ENCODE data around the gene KPRP. TPM values are rescaled to one million over a fixed set of nuclear protein-coding genes. Genes with fewer than 3 reads are reported as not detected.

KPRP gene
- polyA plus RNA-seq, 1 experiment = not detected

GRCh38 chr1:152786077-152786476, 28.3 kb downstream of the KPRP start, which contains the start of gene LCE1E:
LCE1E (plus strand) TSS chr1:152786257; CDS start chr1:152787300, 1,043 bp downstream.
- TF ChIP-seq CTCF (IDR thresholded peaks at IDR 0.05; ENCODE audit: insufficient read depth, low read depth, low read length) = no peak
- DNase-seq (ENCODE audit: low read depth) = no peak
- POLR2A ChIA-PET = no interaction called here
- Histone ChIP-seq H3K4me3 (ENCODE audit: low read depth, low read length) (no peak within 1 kb of the TSS), H3K36me3 (ENCODE audit: control insufficient read depth, insufficient read depth, low read length) (no peaks in the 10 kb centered on the region), H3K27me3 (ENCODE audit: control insufficient read depth, insufficient read depth, low read length) (no peaks in the 10 kb centered on the region)
- CTCF ChIA-PET = no interaction called here

GRCh38 chr1:152795686-152796085, 37.9 kb downstream of the KPRP start:
- Histone ChIP-seq H3K4me3 (ENCODE audit: low read depth, low read length) (no peak overlapping the region), H3K36me3 (ENCODE audit: control insufficient read depth, insufficient read depth, low read length) (no peaks in the 10 kb centered on the region), H3K27me3 (ENCODE audit: control insufficient read depth, insufficient read depth, low read length) (no peaks in the 10 kb centered on the region)
- POLR2A ChIA-PET = no interaction called here
- CTCF ChIA-PET = interaction anchor here (0.8 kb wide), 1 partner anchor 17 kb away, joined by 3 read pairs; no protein-coding TSS in a partner anchor
- no peak for TF ChIP-seq CTCF (IDR thresholded peaks at IDR 0.05; ENCODE audit: insufficient read depth, low read depth, low read length)
- no peak for DNase-seq (ENCODE audit: low read depth)

GRCh38 chr1:152796421-152796820, 38.6 kb downstream of the KPRP start, which contains the start of gene LCE1D:
LCE1D (plus strand) TSS chr1:152796721; CDS start chr1:152797795, 1,074 bp downstream.
- CTCF ChIA-PET = interaction anchor here (0.6 to 0.8 kb wide), 2 partner anchors 18 to 143 kb away, joined by 3 read pairs; no protein-coding TSS in a partner anchor
- no peaks in the 10 kb centered on the region for H3K27me3 ChIP-seq (ENCODE audit: control insufficient read depth, insufficient read depth, low read length)
- H3K4me3 ChIP-seq (ENCODE audit: low read depth, low read length) = no peak within 1 kb of the TSS
- TF ChIP-seq CTCF (IDR thresholded peaks at IDR 0.05; ENCODE audit: insufficient read depth, low read depth, low read length) = no peak
- POLR2A ChIA-PET = no interaction called here
- DNase-seq (ENCODE audit: low read depth) = no peak
- no peaks in the 10 kb centered on the region for H3K36me3 ChIP-seq (ENCODE audit: control insufficient read depth, insufficient read depth, low read length)

- Histone ChIP-seq H3K36me3 (ENCODE audit: control insufficient read depth, insufficient read depth, low read length) (no peaks in the 10 kb centered on the region), H3K27me3 (ENCODE audit: control insufficient read depth, insufficient read depth, low read length) (no peaks in the 10 kb centered on the region), H3K4me3 (ENCODE audit: low read depth, low read length) (no peak overlapping the region)
- CTCF ChIA-PET = no interaction called here
- POLR2A ChIA-PET = no interaction called here
- no peak for TF ChIP-seq CTCF (IDR thresholded peaks at IDR 0.05; ENCODE audit: insufficient read depth, low read depth, low read length)
- no peak for DNase-seq (ENCODE audit: low read depth)
Measured at GRCh38 chr1:152801333-152801732, 43.5 kb downstream of the KPRP start.

- ChIA-PET CTCF (interaction anchor here (0.7 kb wide), 1 partner anchor 152 kb away, joined by 3 read pairs; no protein-coding TSS in a partner anchor), POLR2A (no interaction called here)
- TF ChIP-seq CTCF (IDR thresholded peaks at IDR 0.05; ENCODE audit: insufficient read depth, low read depth, low read length) = no peak
- H3K4me3 ChIP-seq (ENCODE audit: low read depth, low read length) = no peak within 1 kb of the TSS
- H3K27me3 ChIP-seq (ENCODE audit: control insufficient read depth, insufficient read depth, low read length) = no peaks in the 10 kb centered on the region
- no peaks in the 10 kb centered on the region for H3K36me3 ChIP-seq (ENCODE audit: control insufficient read depth, insufficient read depth, low read length)
- no peak for DNase-seq (ENCODE audit: low read depth)
Measured at GRCh38 chr1:152806576-152806975, 48.8 kb downstream of the KPRP start, which contains the start of gene LCE1C. LCE1C (minus strand) TSS chr1:152806651; CDS start chr1:152805478, 1,173 bp downstream.
